ENCODE data around the gene MAP3K15. TPM values are rescaled to one million over a fixed set of nuclear protein-coding genes. Genes with fewer than 3 reads are reported as not detected.

Gene MAP3K15
- total RNA-seq, 1 experiment from 2014 or later = 3.4 TPM

GRCh38 chrX:19563746-19564145 is 48.4 kb upstream of the MAP3K15 start:
- no peaks in the 10 kb centered on the region for H3K36me3 ChIP-seq (ENCODE audit: low read depth, low read length)
- ChIA-PET POLR2A (ENCODE audit: unreplicated experiment) (no interaction called here), CTCF (no interaction called here)
- H3K9ac ChIP-seq (ENCODE audit: low read length) = no peak overlapping the region
- DNase-seq (no peak), ATAC-seq (no peak)
- no peaks in the 10 kb centered on the region for H3F3A ChIP-seq (ENCODE audit: low read length, unreplicated experiment)
- no peaks in the 10 kb centered on the region for H3K79me2 ChIP-seq (ENCODE audit: low read length)
- no TSS peak for BruUV-seq (replicated peaks)
- intact Hi-C loops (cut with micrococcal nuclease) = no loop called here
- H3K9me2 ChIP-seq (replicated peaks; ENCODE audit: low read length) = no peaks in the 10 kb centered on the region
- no peak overlapping the region for H2AFZ ChIP-seq (ENCODE audit: low read length)
- H3K4me2 ChIP-seq (ENCODE audit: low read length) = no peak overlapping the region
- no peaks in the 10 kb centered on the region for H3K4me1 ChIP-seq (ENCODE audit: insufficient read depth, low read length)
- H3K9me3 ChIP-seq (ENCODE audit: low read length) = no peaks in the 10 kb centered on the region
- no peaks in the 10 kb centered on the region for H3K27me3 ChIP-seq (ENCODE audit: low read length)
- H3K27ac ChIP-seq (ENCODE audit: low read length) = no peak overlapping the region
- no peaks in the 10 kb centered on the region for H4K20me1 ChIP-seq (ENCODE audit: low read length)
- H3K4me3 ChIP-seq (ENCODE audit: low read length) = no peak overlapping the region
- TF ChIP-seq CTCF (conservative IDR thresholded peaks at IDR 0.05; ENCODE audit: low read depth, low read length) (no peak), EZH2 (IDR thresholded peaks at IDR 0.05; ENCODE audit: low read length, unreplicated experiment) (no peak), EZH2phosphoT487 (IDR thresholded peaks at IDR 0.05; ENCODE audit: borderline replicate concordance, low read length) (no peak)

- Histone ChIP-seq H3K36me3 (ENCODE audit: low read depth, low read length) (no peaks in the 10 kb centered on the region), H3K9me2 (replicated peaks; ENCODE audit: low read length) (no peaks in the 10 kb centered on the region), H3K9ac (ENCODE audit: low read length) (no peak overlapping the region), H2AFZ (ENCODE audit: low read length) (no peak overlapping the region), H3K79me2 (ENCODE audit: low read length) (no peaks in the 10 kb centered on the region), H3K4me3 (ENCODE audit: low read length) (no peak overlapping the region), H4K20me1 (ENCODE audit: low read length) (no peaks in the 10 kb centered on the region), H3F3A (ENCODE audit: low read length, unreplicated experiment) (no peaks in the 10 kb centered on the region), H3K27me3 (ENCODE audit: low read length) (no peaks in the 10 kb centered on the region), H3K4me2 (ENCODE audit: low read length) (no peak overlapping the region), H3K4me1 (ENCODE audit: insufficient read depth, low read length) (no peaks in the 10 kb centered on the region), H3K9me3 (ENCODE audit: low read length) (no peaks in the 10 kb centered on the region), H3K27ac (ENCODE audit: low read length) (no peak overlapping the region)
- intact Hi-C loops (cut with micrococcal nuclease) = no loop called here
- DNase-seq = no peak
- TF ChIP-seq CTCF (conservative IDR thresholded peaks at IDR 0.05; ENCODE audit: low read depth, low read length) = no peak
- no peak for TF ChIP-seq EZH2 (IDR thresholded peaks at IDR 0.05; ENCODE audit: low read length, unreplicated experiment)
- no peak for TF ChIP-seq EZH2phosphoT487 (IDR thresholded peaks at IDR 0.05; ENCODE audit: borderline replicate concordance, low read length)
- BruUV-seq (replicated peaks) = no TSS peak
- no peak for ATAC-seq
- POLR2A ChIA-PET (ENCODE audit: unreplicated experiment) = no interaction called here
- CTCF ChIA-PET = no interaction called here
These were observed 48.0 kb upstream of the MAP3K15 start for GRCh38 chrX:19563327-19563726.

GRCh38 chrX:19560611-19561010 is 45.3 kb upstream of the MAP3K15 start:
- H3K4me3 ChIP-seq (ENCODE audit: low read length) = no peak overlapping the region
- no peaks in the 10 kb centered on the region for H3K27me3 ChIP-seq (ENCODE audit: low read length)
- TF ChIP-seq CTCF (conservative IDR thresholded peaks at IDR 0.05; ENCODE audit: low read depth, low read length) = no peak
- no peaks in the 10 kb centered on the region for H3F3A ChIP-seq (ENCODE audit: low read length, unreplicated experiment)
- ATAC-seq = no peak; the same call in 1 of the 2 replicates
- no peaks in the 10 kb centered on the region for H3K79me2 ChIP-seq (ENCODE audit: low read length)
- POLR2A ChIA-PET (ENCODE audit: unreplicated experiment) = no interaction called here
- H2AFZ ChIP-seq (ENCODE audit: low read length) = no peak overlapping the region
- H3K4me2 ChIP-seq (ENCODE audit: low read length) = no peak overlapping the region
- no peaks in the 10 kb centered on the region for H4K20me1 ChIP-seq (ENCODE audit: low read length)
- no peak overlapping the region for H3K27ac ChIP-seq (ENCODE audit: low read length)
- H3K9ac ChIP-seq (ENCODE audit: low read length) = no peak overlapping the region
- CTCF ChIA-PET = no interaction called here
- H3K9me2 ChIP-seq (replicated peaks; ENCODE audit: low read length) = no peaks in the 10 kb centered on the region
- intact Hi-C loops (cut with micrococcal nuclease) = no loop called here
- H3K9me3 ChIP-seq (ENCODE audit: low read length) = no peaks in the 10 kb centered on the region
- no peaks in the 10 kb centered on the region for H3K36me3 ChIP-seq (ENCODE audit: low read depth, low read length)
- no TSS peak for BruUV-seq (replicated peaks)
- DNase-seq = no peak
- no peaks in the 10 kb centered on the region for H3K4me1 ChIP-seq (ENCODE audit: insufficient read depth, low read length)
